Measurements from ENCODE around the gene PDXDC1. TPM values are rescaled to one million over a fixed set of nuclear protein-coding genes. Genes with fewer than 3 reads are reported as not detected.

The PDXDC1 gene
- total and polyA plus RNA-seq, 9 of the 15 experiments (the other 6 are each of a cell fraction or from before 2014, with no cell fraction given) = 5.1 to 95.4 (median 45.8) TPM

DNA sequence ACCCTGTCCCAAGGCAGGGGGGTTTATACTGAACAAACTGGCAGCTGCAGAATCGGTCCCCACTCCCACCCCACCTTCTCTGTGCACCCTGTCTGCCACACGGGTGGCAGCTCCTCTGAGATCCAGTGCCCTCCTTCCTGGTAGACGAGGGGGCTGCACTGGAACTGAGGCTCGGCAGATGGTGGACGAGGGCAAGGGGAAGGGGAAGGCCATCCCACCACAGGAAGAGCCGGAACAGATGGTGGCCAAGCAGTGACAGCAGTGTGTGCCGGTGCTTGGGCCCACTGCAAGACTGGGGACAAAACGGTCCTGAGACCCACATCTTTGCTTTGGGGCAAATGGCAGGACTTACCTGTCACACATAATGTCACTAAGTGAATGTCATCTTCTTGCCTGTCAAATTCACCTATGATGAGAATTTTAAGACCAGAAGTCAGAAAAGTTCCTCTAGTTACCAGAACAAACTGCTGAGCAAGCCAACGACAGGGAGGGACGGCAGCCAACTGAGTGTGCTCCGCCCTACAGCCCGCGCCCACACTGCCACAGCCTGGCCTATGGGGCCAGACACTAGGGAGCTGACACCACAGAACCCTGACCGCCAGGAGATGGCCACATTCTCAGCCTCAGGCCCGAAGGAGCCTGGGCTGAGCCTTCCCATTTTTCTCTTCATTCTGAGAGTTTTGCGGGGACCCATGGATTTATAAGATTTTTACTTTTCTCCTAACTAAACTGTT is 66.6 kb downstream of the PDXDC1 start (continued):
- TF ChIP-seq MYNN (IDR thresholded peaks at IDR 0.05) = peak; percentile 32; the same call in 1 of the 2 replicates
- no peak for TF ChIP-seq MYNN (CRISPR knock-in tag; IDR thresholded peaks at IDR 0.05)
- no peak for TF ChIP-seq ZSCAN32 (CRISPR knock-in tag; IDR thresholded peaks at IDR 0.05)
- no peak for TF ChIP-seq RFX5 (IDR thresholded peaks at IDR 0.05; ENCODE audit: low read depth, low read length)
- TF ChIP-seq, protein P1, sequence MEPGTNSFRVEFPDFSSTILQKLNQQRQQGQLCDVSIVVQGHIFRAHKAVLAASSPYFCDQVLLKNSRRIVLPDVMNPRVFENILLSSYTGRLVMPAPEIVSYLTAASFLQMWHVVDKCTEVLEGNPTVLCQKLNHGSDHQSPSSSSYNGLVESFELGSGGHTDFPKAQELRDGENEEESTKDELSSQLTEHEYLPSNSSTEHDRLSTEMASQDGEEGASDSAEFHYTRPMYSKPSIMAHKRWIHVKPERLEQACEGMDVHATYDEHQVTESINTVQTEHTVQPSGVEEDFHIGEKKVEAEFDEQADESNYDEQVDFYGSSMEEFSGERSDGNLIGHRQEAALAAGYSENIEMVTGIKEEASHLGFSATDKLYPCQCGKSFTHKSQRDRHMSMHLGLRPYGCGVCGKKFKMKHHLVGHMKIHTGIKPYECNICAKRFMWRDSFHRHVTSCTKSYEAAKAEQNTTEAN (CRISPR knock-in tag; IDR thresholded peaks at IDR 0.05) = no peak
- TF ChIP-seq, protein P2, sequence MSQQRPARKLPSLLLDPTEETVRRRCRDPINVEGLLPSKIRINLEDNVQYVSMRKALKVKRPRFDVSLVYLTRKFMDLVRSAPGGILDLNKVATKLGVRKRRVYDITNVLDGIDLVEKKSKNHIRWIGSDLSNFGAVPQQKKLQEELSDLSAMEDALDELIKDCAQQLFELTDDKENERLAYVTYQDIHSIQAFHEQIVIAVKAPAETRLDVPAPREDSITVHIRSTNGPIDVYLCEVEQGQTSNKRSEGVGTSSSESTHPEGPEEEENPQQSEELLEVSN (IDR thresholded peaks at IDR 0.05; ENCODE audit: borderline replicate concordance in 1 of 2, extremely low read depth in 1 of 2, insufficient read depth in 1 of 2, insufficient read length in 1 of 2, low read depth in 1 of 2, low read length in 1 of 2, poor library complexity in 1 of 2, severe bottlenecking in 1 of 2) = no peak
- no peak for TF ChIP-seq TCF3 (CRISPR knock-in tag; IDR thresholded peaks at IDR 0.05)
- TF ChIP-seq, protein P3, sequence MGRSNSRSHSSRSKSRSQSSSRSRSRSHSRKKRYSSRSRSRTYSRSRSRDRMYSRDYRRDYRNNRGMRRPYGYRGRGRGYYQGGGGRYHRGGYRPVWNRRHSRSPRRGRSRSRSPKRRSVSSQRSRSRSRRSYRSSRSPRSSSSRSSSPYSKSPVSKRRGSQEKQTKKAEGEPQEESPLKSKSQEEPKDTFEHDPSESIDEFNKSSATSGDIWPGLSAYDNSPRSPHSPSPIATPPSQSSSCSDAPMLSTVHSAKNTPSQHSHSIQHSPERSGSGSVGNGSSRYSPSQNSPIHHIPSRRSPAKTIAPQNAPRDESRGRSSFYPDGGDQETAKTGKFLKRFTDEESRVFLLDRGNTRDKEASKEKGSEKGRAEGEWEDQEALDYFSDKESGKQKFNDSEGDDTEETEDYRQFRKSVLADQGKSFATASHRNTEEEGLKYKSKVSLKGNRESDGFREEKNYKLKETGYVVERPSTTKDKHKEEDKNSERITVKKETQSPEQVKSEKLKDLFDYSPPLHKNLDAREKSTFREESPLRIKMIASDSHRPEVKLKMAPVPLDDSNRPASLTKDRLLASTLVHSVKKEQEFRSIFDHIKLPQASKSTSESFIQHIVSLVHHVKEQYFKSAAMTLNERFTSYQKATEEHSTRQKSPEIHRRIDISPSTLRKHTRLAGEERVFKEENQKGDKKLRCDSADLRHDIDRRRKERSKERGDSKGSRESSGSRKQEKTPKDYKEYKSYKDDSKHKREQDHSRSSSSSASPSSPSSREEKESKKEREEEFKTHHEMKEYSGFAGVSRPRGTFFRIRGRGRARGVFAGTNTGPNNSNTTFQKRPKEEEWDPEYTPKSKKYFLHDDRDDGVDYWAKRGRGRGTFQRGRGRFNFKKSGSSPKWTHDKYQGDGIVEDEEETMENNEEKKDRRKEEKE (IDR thresholded peaks at IDR 0.05; ENCODE audit: borderline replicate concordance in 1 of 2, control insufficient read depth in 1 of 2, low read depth in 2 of 2, low read length in 1 of 2) = no peak
- no peak for TF ChIP-seq ESRRA (IDR thresholded peaks at IDR 0.05; ENCODE audit: borderline replicate concordance, low read depth)
- TF ChIP-seq, protein P4, sequence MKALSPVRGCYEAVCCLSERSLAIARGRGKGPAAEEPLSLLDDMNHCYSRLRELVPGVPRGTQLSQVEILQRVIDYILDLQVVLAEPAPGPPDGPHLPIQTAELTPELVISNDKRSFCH (CRISPR knock-in tag; IDR thresholded peaks at IDR 0.05) = no peak
- TF ChIP-seq, protein P4 (tag; IDR thresholded peaks at IDR 0.05) = no peak
- TF ChIP-seq, protein P5, sequence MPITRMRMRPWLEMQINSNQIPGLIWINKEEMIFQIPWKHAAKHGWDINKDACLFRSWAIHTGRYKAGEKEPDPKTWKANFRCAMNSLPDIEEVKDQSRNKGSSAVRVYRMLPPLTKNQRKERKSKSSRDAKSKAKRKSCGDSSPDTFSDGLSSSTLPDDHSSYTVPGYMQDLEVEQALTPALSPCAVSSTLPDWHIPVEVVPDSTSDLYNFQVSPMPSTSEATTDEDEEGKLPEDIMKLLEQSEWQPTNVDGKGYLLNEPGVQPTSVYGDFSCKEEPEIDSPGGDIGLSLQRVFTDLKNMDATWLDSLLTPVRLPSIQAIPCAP (CRISPR knock-in tag; IDR thresholded peaks at IDR 0.05; ENCODE audit: borderline replicate concordance) = no peak
- TF ChIP-seq SUPT5H (IDR thresholded peaks at IDR 0.05) = no peak
- TF ChIP-seq ZNF384 (IDR thresholded peaks at IDR 0.05; ENCODE audit: low read depth, low read length) = no peak
- no peak for TF ChIP-seq ETV6 (IDR thresholded peaks at IDR 0.05; ENCODE audit: borderline replicate concordance in 1 of 2, low read depth in 2 of 2, low read length in 1 of 2)
- no peak for TF ChIP-seq ETV6 (CRISPR knock-in tag; IDR thresholded peaks at IDR 0.05; ENCODE audit: borderline replicate concordance)

All from K562 (cell line).